GM12878 (cell line): ENCODE measurements around the gene CCBE1. TPM values are rescaled to one million over a fixed set of nuclear protein-coding genes. Genes with fewer than 3 reads are reported as not detected.

ENCODE experiments used
- ATAC-seq: fragments of 200-7000 bp; cut with Tn5 transposase; 3 replicates; pipeline ENCODE4 v1.9.1; 2020; ENCODE audit warnings: mild to moderate bottlenecking, moderate library complexity
- BruUV-seq: library from RNA; stranded (reverse); fragments of 400-500 nt; replicated peaks from 2 replicates; lab custom pipeline; 2021; lab: Mats Ljungman, UMichigan
- CTCF ChIA-PET: fragments of 300-600 bp; sonication (Branson Sonifier 250); formaldehyde crosslinking; extraction: SDS; loops from one replicate; lab custom pipeline; 2021; ENCODE audit warnings: inconsistent platforms; lab: Yijun Ruan, JAX
- POLR2A ChIA-PET: fragments of 350-600 bp; formaldehyde crosslinking; extraction: SDS; loops from one replicate; lab custom pipeline; 2021; ENCODE audit warnings: inconsistent platforms; lab: Charles Lee
- RAD21 ChIA-PET: fragments of 300-600 bp; sonication (Branson Sonifier 250); formaldehyde crosslinking; loops from one replicate; lab custom pipeline; 2023; ENCODE audit warnings: antibody characterized with exemption; ENCODE audit not compliant: unreplicated experiment; lab: Charles Lee
- SMC1A ChIA-PET: fragments of 300-600 bp; sonication (Branson Sonifier 250); formaldehyde crosslinking; loops from one replicate; lab custom pipeline; 2023; ENCODE audit not compliant: unreplicated experiment, uncharacterized antibody; lab: Charles Lee
- DNase-seq: peaks from one replicate; pipeline ENCODE4 v3.0.0-alpha.2; 2011; ENCODE audit warnings: low read depth, low spot score
- FAIRE-seq: peaks from 3 replicates; lab custom pipeline; 2011; peaks lifted over from hg19 to GRCh38; lab: Jason Lieb, UNC
- H2AFZ ChIP-seq: 2 replicates; pipeline ENCODE4 v1.6.0; 2011; ENCODE audit warnings: low read depth, low read length, control low read depth; ENCODE audit not compliant: control insufficient read depth
- H3K27ac ChIP-seq: 2 replicates; pipeline ENCODE4 v1.5.1; 2011; ENCODE audit warnings: control low read depth; ENCODE audit not compliant: control insufficient read depth, insufficient read depth
- H3K27me3 ChIP-seq, 2 experiments: replicated peaks in 1 of 2; 2 replicates each; pipeline versions ENCODE4 v1.6.0 to v1.6.1; 2011; ENCODE audit warnings: low read length in 1 of 2; ENCODE audit not compliant: control insufficient read depth in 2 of 2, insufficient read depth in 2 of 2
- H3K36me3 ChIP-seq, 2 experiments: 2 replicates each; pipeline ENCODE4 v1.5.1; 2011; ENCODE audit warnings: low read length in 1 of 2; ENCODE audit not compliant: control insufficient read depth in 2 of 2, insufficient read depth in 2 of 2
- H3K4me1 ChIP-seq: 2 replicates; pipeline ENCODE4 v1.6.1; 2011; ENCODE audit warnings: mild to moderate bottlenecking, low read length, moderate library complexity, mixed read lengths; ENCODE audit not compliant: control insufficient read depth, insufficient read depth
- H3K4me2 ChIP-seq: 2 replicates; pipeline ENCODE4 v1.6.0; 2011; ENCODE audit warnings: control low read depth; ENCODE audit not compliant: control insufficient read depth, insufficient read depth
- H3K4me3 ChIP-seq: fragments of 200-600 bp; sonication (generic); 2 replicates; pipeline ENCODE4 v1.5.1; 2016
- H3K79me2 ChIP-seq: 2 replicates; pipeline ENCODE4 v1.6.0; 2011; ENCODE audit warnings: low read length; ENCODE audit not compliant: control insufficient read depth, insufficient read depth
- H3K9ac ChIP-seq: 2 replicates; pipeline ENCODE4 v1.8.0; 2011; ENCODE audit warnings: low read length, control low read depth, mixed read lengths; ENCODE audit not compliant: control insufficient read depth, insufficient read depth
- H3K9me3 ChIP-seq: replicated peaks from 3 replicates; pipeline ENCODE4 v1.5.1; 2011; ENCODE audit warnings: mild to moderate bottlenecking, low read length; ENCODE audit not compliant: control insufficient read depth, insufficient read depth
- H4K20me1 ChIP-seq: 2 replicates; pipeline ENCODE4 v1.6.0; 2011; ENCODE audit not compliant: control insufficient read depth, insufficient read depth
- CREM ChIP-seq: IDR thresholded peaks from 2 replicates; pipeline ENCODE4 v1.6.1; 2014; ENCODE audit warnings: antibody characterized with exemption, low read depth
- CTCF ChIP-seq, 3 experiments: IDR thresholded peaks in 2 of 3; conservative IDR thresholded peaks in 1 of 3; 2 replicates each; pipeline ENCODE4 v1.5.1; 2011; ENCODE audit warnings: low read depth in 3 of 3, low read length in 3 of 3, mild to moderate bottlenecking in 3 of 3, control low read depth in 2 of 3, moderate library complexity in 2 of 3, inconsistent platforms in 1 of 3, mixed read lengths in 1 of 3; ENCODE audit not compliant: control insufficient read depth in 2 of 3, insufficient read depth in 1 of 3; ENCODE audit errors: extremely low read depth in 1 of 3
- HCFC1 ChIP-seq: fragments of 150-350 bp; IDR thresholded peaks from 2 replicates; pipeline ENCODE4 v1.6.1; 2014; ENCODE audit warnings: low read length
- KAT2A ChIP-seq: conservative IDR thresholded peaks from 2 replicates; pipeline ENCODE4 v1.6.1; 2011; ENCODE audit warnings: low read depth, low read length; ENCODE audit not compliant: control insufficient read depth
- KDM1A ChIP-seq: fragments of 200-600 bp; sonication (generic); IDR thresholded peaks from 2 replicates; pipeline ENCODE4 v1.6.1; 2016; ENCODE audit warnings: borderline replicate concordance
- MYC ChIP-seq: IDR thresholded peaks from 2 replicates; pipeline ENCODE4 v1.6.1; 2011; ENCODE audit warnings: mild to moderate bottlenecking, low read length, moderate library complexity, inconsistent platforms; ENCODE audit not compliant: insufficient read depth, insufficient replicate concordance, insufficient read length, severe bottlenecking
- NR2C1 ChIP-seq: fragments of 450-650 bp; IDR thresholded peaks from 2 replicates; pipeline ENCODE4 v1.6.1; 2017; ENCODE audit warnings: antibody characterized with exemption, mild to moderate bottlenecking, moderate library complexity
- PML ChIP-seq: IDR thresholded peaks from 2 replicates; pipeline ENCODE4 v1.6.1; 2012; ENCODE audit warnings: low read length, inconsistent platforms
- POLR2A ChIP-seq: IDR thresholded peaks from 2 replicates; pipeline ENCODE4 v1.6.1; 2011; ENCODE audit warnings: low read depth, mild to moderate bottlenecking, low read length
- RELB ChIP-seq: fragments of 450-650 bp; IDR thresholded peaks from 2 replicates; pipeline ENCODE4 v1.6.1; 2017; ENCODE audit warnings: low read depth, mild to moderate bottlenecking, moderate library complexity
- WGBS: methylation state at CpG from one replicate; pipeline ENCODE4 v1.1.6; 2016; ENCODE audit warnings: low lambda C conversion rate; ENCODE audit not compliant: insufficient replicate concordance, insufficient coverage; ENCODE audit errors: missing lambda C conversion rate; 5-methylcytosine and 5-hydroxymethylcytosine counted together
- in situ Hi-C: fragments of 300-500 bp; cut with MboI; formaldehyde crosslinking; loops from 9 replicates; pipeline ENCODE4 v1.14.3; 2018; ENCODE audit warnings: mixed read lengths
- intact Hi-C: fragments of 100-400 bp; cut with micrococcal nuclease; formaldehyde crosslinking; loops from one replicate; pipeline ENCODE4 v1.14.2; 2022; ENCODE audit not compliant: unreplicated experiment
- polyA plus RNA-seq, 11 experiments: library from polyadenylated mRNA; depleted of rRNA in 4 of 11; unstranded in 6 of 11; stranded (reverse) in 5 of 11; fragments of >200 nt; fragmentation: Nextera tagmentation in 4 of 11; fragmentation: Illumina TruSeq in 1 of 11; extraction: Ambion mirVana in 4 of 11; extraction: Trizol in 1 of 11; gene quantifications; 1 replicate in 1 of 11; 2 replicates in 10 of 11; pipeline versions ENCODE4 v1.2.1 to v1.2.3, GENCODE V29; 2011 to 2016; ENCODE audit warnings: inconsistent platforms in 2 of 11, missing spikeins in 2 of 11, low read depth in 1 of 11
- total RNA-seq, 4 experiments: library from RNA; depleted of rRNA in 3 of 4; stranded (reverse); fragments of >200 nt in 3 of 4; fragmentation: Illumina TruSeq in 1 of 4; extraction: Trizol in 1 of 4; gene quantifications; 2 replicates each; pipeline versions ENCODE4 v1.2.1 to v1.2.3, GENCODE V29; 2013 to 2021

Gene CCBE1
- total and polyA plus RNA-seq, 10 of the 15 experiments (the other 5 are each of a cell fraction or from before 2014, with no cell fraction given) = 0.03 to 0.49 (median 0.04) TPM; not detected in 7

- TF ChIP-seq POLR2A (no peak), NR2C1 (no peak), KDM1A (no peak), PML (no peak), RELB (no peak), HCFC1 (no peak), MYC (no peak)
- TF ChIP-seq, all 136 proteins: peak for 0
Measured at GRCh38 chr18:59458575-59458974, 238.6 kb downstream of the CCBE1 start (continued).

- Histone ChIP-seq H3K4me3 (no peak overlapping the region), H3K27me3 (peaks cover 4 to 9% of the 10 kb centered on the region in 2 experiments; a peak in 3 of 4 replicates), H3K79me2 (no peaks in the 10 kb centered on the region), H3K4me1 (no peaks in the 10 kb centered on the region), H3K9ac (no peak overlapping the region), H3K4me2 (no peak overlapping the region), H3K36me3 (no peaks in the 10 kb centered on the region), H3K9me3 (no peaks in the 10 kb centered on the region)
- DNase-seq (no peak), FAIRE-seq (no peak), ATAC-seq (no peak)
- 10% methylated on average over 3 of the region's 3 CpGs for WGBS
- in situ Hi-C loops (loop anchor here (25.0 kb wide), 1 partner anchor 1106 kb away; no protein-coding TSS in a partner anchor), intact Hi-C loops (loop anchor here (5.0 kb wide), 1 partner anchor 1091 kb away; no protein-coding TSS in a partner anchor)
- ChIA-PET CTCF (interaction anchor here (1.2 to 8.8 kb wide), 2 partner anchors 9 to 369 kb away, joined by 4 to 158 read pairs; no protein-coding TSS in a partner anchor), POLR2A (no interaction called here)
- no peak for TF ChIP-seq CTCF (IDR thresholded peaks at IDR 0.05 in 2 of 3, conservative IDR thresholded peaks at IDR 0.05 in 1 of 3; ENCODE audit: control insufficient read depth in 2 of 3, extremely low read depth in 1 of 3, insufficient read depth in 1 of 3, low read depth in 3 of 3, low read length in 3 of 3)
- no peak for TF ChIP-seq KAT2A
- no peak for TF ChIP-seq CREM
- TF ChIP-seq, all 136 proteins: peak for 0
- Histone ChIP-seq H4K20me1 (no peaks in the 10 kb centered on the region), H3K27ac (no peak overlapping the region), H2AFZ (no peak overlapping the region)
- BruUV-seq = no TSS peak
- ChIA-PET SMC1A (interaction anchor here (1.1 to 5.4 kb wide), 3 partner anchors 22 to 367 kb away, joined by 3 to 62 read pairs (median 6); no protein-coding TSS in a partner anchor), RAD21 (interaction anchor here (4.8 kb wide), 1 partner anchor 366 kb away, joined by 50 read pairs; no protein-coding TSS in a partner anchor)
Measured at GRCh38 chr18:59456657-59457056, 240.6 kb downstream of the CCBE1 start.
